GM08714 (cell line): ENCODE data around the gene C4A.
"Not testable (repeated sequence)": the region's sequence is repeated elsewhere in the genome, so short reads cannot be mapped to it uniquely, and the experiment has no call there.

Experiments used
- H3K4me3 ChIP-seq: fragments of 200-500 bp; sonication (Bioruptor generic); 2 replicates; pipeline ENCODE4 v1.5.1; 2014; ENCODE audit warnings: mild to moderate bottlenecking, low read length, inconsistent platforms
- ZNF274 ChIP-seq: IDR thresholded peaks from 2 replicates; pipeline ENCODE4 v1.6.1; 2012; ENCODE audit warnings: mild to moderate bottlenecking, low read depth, low read length

C4A gene

GRCh38 chr6:31968326-31968725, 13.5 kb upstream of the C4A start:
- no peak for TF ChIP-seq ZNF274
- no peak overlapping the region for H3K4me3 ChIP-seq

- H3K4me3 ChIP-seq, result no peak overlapping the region
- no peak for TF ChIP-seq ZNF274
Observed at GRCh38 chr6:31968791-31969711, 12.8 kb upstream of the C4A start.

GRCh38 chr6:31969712-31970603, 11.9 kb upstream of the C4A start:
- TF ChIP-seq ZNF274, result no peak
- H3K4me3 ChIP-seq, result no peak overlapping the region; the same call in 1 of the 2 replicates

- peak overlapping the region; percentile 83 for H3K4me3 ChIP-seq
- no peak for TF ChIP-seq ZNF274
Observed at GRCh38 chr6:31970604-31971271, 11.1 kb upstream of the C4A start.

- H3K4me3 ChIP-seq, result peak overlapping the region; percentile 83
- TF ChIP-seq ZNF274, result no peak
Observed at GRCh38 chr6:31971279-31971992, 10.4 kb upstream of the C4A start.

GRCh38 chr6:31971993-31972708, 9.7 kb upstream of the C4A start, which contains the start of gene DXO:
Gene DXO (minus strand): TSS chr6:31972138. CDS start chr6:31971675, 463 bp downstream.
- no peak for TF ChIP-seq ZNF274
- H3K4me3 ChIP-seq, result peak within 1 kb of the TSS; percentile 83

- H3K4me3 ChIP-seq, result peak overlapping the region; percentile 83
- no peak for TF ChIP-seq ZNF274
Observed at GRCh38 chr6:31972709-31973350, 9.0 kb upstream of the C4A start.

GRCh38 chr6:31976065-31976464, 5.8 kb upstream of the C4A start:
- H3K4me3 ChIP-seq, result not testable (repeated sequence)

GRCh38 chr6:31977816-31978431, 3.9 kb upstream of the C4A start:
- H3K4me3 ChIP-seq, result no peak overlapping the region
- TF ChIP-seq ZNF274, result no peak

- H3K4me3 ChIP-seq, result no peak overlapping the region
- TF ChIP-seq ZNF274, result no peak
Observed at GRCh38 chr6:31978831-31979230, 3.0 kb upstream of the C4A start.

GRCh38 chr6:31979238-31979898, 2.5 kb upstream of the C4A start:
- no peak overlapping the region for H3K4me3 ChIP-seq
- no peak for TF ChIP-seq ZNF274

- H3K4me3 ChIP-seq, result not testable (repeated sequence)
Observed at GRCh38 chr6:31980195-31980876, 1.5 kb upstream of the C4A start.

GRCh38 chr6:31980998-31981397, 859 bp upstream of the C4A start:
- H3K4me3 ChIP-seq, result not testable (repeated sequence)

GRCh38 chr6:31989363-31989762, 7.5 kb downstream of the C4A start:
- H3K4me3 ChIP-seq, result not testable (repeated sequence)

GRCh38 chr6:31994421-31994820, 12.6 kb downstream of the C4A start:
- not testable (repeated sequence) for H3K4me3 ChIP-seq

- H3K4me3 ChIP-seq, result not testable (repeated sequence)
Observed at GRCh38 chr6:31996385-31996784, 14.5 kb downstream of the C4A start.

GRCh38 chr6:32002546-32003268, 20.9 kb downstream of the C4A start:
- H3K4me3 ChIP-seq, result not testable (repeated sequence)
